HG02852 (cell line): ENCODE measurements around the gene MYPN.
A peak's percentile ranks its signal among the peaks of the same experiment; 100 is the strongest.
"Not testable (repeated sequence)": the region's sequence is repeated elsewhere in the genome, so short reads cannot be mapped to it uniquely, and the experiment has no call there.

Experiments used
- ATAC-seq: cut with Tn5 transposase; IDR thresholded peaks from one replicate; pipeline ENCODE4 v1.9.1; 2021; ENCODE audit warnings: mild to moderate bottlenecking, moderate library complexity; ENCODE audit not compliant: unreplicated experiment

Gene MYPN

GRCh38 chr10:68223535-68224165 is 114.4 kb downstream of the MYPN start:
- ATAC-seq, result no peak

GRCh38 chr10:68224810-68225209 is 115.5 kb downstream of the MYPN start:
- ATAC-seq, result no peak

- no peak for ATAC-seq
Observed at GRCh38 chr10:68230268-68230667, 121.0 kb downstream of the MYPN start.

- ATAC-seq, result peak; percentile 94
Observed at GRCh38 chr10:68231106-68231816, 122.0 kb downstream of the MYPN start.

- no peak for ATAC-seq
Observed at GRCh38 chr10:68231817-68232251, 122.5 kb downstream of the MYPN start, which contains the start of gene ATOH7. TSS of gene ATOH7 (minus strand) at chr10:68232113. CDS start at chr10:68231677, 436 bp downstream.

- no peak for ATAC-seq
Observed at GRCh38 chr10:68233046-68233445, 123.8 kb downstream of the MYPN start.

GRCh38 chr10:68235111-68235510 is 125.8 kb downstream of the MYPN start:
- ATAC-seq, result no peak

- ATAC-seq, result no peak
Observed at GRCh38 chr10:68235581-68235980, 126.3 kb downstream of the MYPN start.

- ATAC-seq, result no peak
Observed at GRCh38 chr10:68237173-68237572, 127.9 kb downstream of the MYPN start.

GRCh38 chr10:68238371-68238770 is 129.1 kb downstream of the MYPN start:
- no peak for ATAC-seq

- no peak for ATAC-seq
Observed at GRCh38 chr10:68239069-68239468, 129.8 kb downstream of the MYPN start.

- no peak for ATAC-seq
Observed at GRCh38 chr10:68239596-68240150, 130.4 kb downstream of the MYPN start.

GRCh38 chr10:68242051-68242450 is 132.8 kb downstream of the MYPN start:
- no peak for ATAC-seq

- ATAC-seq, result not testable (repeated sequence)
Observed at GRCh38 chr10:68246397-68246796, 137.1 kb downstream of the MYPN start.

GRCh38 chr10:68247931-68248330 is 138.6 kb downstream of the MYPN start:
- ATAC-seq, result no peak

- no peak for ATAC-seq
Observed at GRCh38 chr10:68249297-68249696, 140.0 kb downstream of the MYPN start.

- ATAC-seq, result no peak
Observed at GRCh38 chr10:68251151-68251550, 141.9 kb downstream of the MYPN start.

GRCh38 chr10:68251625-68252495 is 142.6 kb downstream of the MYPN start:
- ATAC-seq, result peak; percentile 55

GRCh38 chr10:68253346-68253745 is 144.1 kb downstream of the MYPN start:
- ATAC-seq, result no peak

GRCh38 chr10:68261132-68261856 is 152.0 kb downstream of the MYPN start:
- ATAC-seq, result no peak
